ENCODE data around the gene PTPRZ1.

PTPRZ1 gene

GRCh38 chr7:121960678-121961077, 87.7 kb downstream of the PTPRZ1 start:
- DNase-seq: no peak

DNA sequence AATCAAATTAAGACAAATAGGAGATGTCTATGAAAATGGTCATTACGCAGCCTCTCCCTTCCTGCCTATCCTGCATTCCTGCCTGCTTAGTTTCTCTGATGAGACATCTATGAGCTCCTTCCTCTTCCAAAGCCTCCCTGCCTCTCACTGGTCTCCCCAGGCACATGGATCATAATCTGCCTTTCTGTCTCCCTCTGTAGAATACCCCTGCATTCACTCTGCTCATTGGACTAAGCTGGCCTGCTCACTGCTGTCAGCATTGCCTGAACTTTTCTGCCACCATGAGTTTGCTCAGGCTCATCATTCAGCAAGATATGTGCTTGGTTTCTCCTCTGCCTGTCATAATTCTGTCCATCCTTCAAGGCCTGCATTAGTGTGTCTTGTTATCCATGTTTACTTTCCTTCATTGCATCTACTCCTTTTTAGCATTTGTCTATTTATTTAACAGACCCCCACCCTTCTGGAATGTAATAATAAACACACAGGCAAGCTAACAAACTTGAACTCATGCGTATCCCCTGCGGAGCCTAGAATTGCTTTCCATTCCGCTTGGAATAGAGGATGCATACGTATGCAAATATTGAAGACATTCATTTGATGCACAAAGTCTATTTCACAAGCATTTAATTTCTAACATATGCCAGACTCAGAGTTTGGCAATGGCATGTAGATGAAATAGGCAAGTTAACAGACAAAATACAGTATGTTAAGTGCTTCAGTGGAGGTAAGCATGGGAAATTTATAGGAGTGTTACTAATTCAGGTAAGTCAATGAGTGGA, 88.3 kb downstream of the PTPRZ1 start:
- DNase-seq: no peak

GRCh38 chr7:121966276-121966934, 93.4 kb downstream of the PTPRZ1 start:
- no peak for DNase-seq

- no peak for DNase-seq
These were observed 94.0 kb downstream of the PTPRZ1 start for GRCh38 chr7:121966935-121967332.

DNA sequence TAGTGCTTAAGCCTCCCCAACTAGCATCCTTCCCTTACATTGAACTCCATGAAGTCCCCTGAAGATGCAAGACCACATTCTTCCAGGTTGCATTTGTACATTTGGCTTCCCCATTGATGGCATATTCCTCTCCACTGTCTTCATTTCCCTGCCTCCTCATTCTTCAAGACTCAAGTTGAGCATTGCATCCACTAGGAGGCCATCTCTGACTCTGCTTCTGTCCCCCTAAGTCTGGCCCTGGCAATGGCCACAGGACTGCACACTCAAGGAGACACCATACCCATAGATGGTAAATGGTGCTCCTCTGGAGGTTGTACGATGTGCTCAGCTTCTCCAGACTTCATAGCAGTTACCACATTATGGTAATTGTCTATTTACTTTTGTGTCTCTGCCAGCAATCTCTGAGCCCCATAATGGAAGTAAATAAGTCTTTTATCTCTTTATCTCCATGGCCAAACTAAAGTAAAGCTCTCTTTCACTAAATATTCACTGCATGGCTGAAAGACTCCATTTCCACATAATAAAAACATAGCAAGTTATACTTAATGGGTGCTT, 112.6 kb downstream of the PTPRZ1 start:
- DNase-seq: no peak

DNA sequence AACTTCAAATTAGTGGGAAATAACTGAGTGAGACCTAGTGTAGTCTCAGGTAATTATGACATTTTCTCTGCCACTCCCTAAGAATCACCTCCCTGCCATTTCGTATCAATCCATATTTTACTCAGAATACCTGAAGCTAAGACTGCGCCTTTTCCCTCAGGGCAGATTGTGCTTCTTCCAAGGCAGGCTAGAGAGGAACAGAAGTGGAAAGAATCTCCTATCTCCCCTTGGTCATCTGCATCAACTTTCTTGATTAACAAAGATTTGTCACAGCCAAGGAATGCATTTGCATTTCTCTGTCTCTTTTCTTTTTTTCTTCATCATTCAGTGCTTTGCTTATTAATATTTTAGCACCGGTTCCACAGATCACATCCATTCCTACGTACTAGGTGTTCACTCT, 119.1 kb downstream of the PTPRZ1 start:
- no peak for DNase-seq

- no peak for DNase-seq
These were observed 121.9 kb downstream of the PTPRZ1 start for GRCh38 chr7:121994625-121995410.

DNA sequence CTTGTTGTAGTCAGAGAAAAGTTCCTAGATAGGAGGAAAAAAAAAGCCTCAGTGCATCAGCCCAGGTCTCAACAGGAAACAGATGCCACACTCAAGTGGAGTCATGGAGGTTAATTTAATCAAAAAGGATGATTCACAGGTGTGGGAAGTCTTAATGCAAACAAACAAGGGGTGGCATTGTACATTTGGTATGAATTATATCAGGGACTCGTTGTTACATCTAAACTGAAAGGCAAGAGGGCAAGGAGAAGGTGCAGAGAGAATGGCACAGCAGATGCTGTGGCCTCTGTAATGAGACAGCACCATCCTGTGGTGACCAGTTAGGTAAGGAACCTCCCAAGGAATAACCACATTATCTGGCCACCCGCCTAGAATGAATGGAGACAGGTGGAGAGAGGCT, 133.7 kb downstream of the PTPRZ1 start:
- no peak for DNase-seq

- no peak for DNase-seq
These were observed 137.2 kb downstream of the PTPRZ1 start for GRCh38 chr7:122010116-122010515.

- DNase-seq: no peak
These were observed 140.1 kb downstream of the PTPRZ1 start for GRCh38 chr7:122013065-122013464.

DNA sequence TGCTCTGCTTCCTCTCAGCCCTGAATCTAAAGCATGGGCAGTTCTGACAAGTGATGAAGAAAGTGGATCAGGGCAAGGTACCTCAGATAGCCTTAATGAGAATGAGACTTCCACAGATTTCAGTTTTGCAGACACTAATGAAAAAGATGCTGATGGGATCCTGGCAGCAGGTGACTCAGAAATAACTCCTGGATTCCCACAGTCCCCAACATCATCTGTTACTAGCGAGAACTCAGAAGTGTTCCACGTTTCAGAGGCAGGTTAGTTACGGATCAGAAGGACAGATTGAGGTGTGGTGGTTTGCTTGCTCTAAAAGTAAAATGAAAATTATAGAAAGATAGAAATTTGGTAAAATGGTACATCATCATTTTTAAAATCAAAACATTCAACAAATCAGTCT, 140.7 kb downstream of the PTPRZ1 start:
- no peak for DNase-seq

DNA sequence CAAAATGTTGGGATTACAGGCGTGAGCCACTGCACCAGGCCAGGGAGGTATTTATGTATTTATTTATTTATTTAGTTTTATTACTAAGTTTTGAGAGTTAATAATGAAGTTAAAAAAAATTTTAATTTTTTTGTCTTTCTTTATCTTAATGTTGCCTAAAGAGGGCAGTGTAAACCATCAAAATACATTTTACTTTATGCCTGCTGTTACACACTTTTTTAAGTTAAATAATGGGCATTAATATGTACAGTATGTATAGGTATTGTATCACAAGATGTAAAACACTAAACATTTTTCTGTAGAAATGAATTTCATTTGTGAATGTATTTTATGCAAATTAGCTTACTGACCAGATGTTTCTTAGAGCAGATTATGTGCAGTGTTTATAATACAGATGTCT, 141.7 kb downstream of the PTPRZ1 start:
- DNase-seq: no peak

GRCh38 chr7:122018032-122018431, 145.1 kb downstream of the PTPRZ1 start:
- no peak for DNase-seq

DNA sequence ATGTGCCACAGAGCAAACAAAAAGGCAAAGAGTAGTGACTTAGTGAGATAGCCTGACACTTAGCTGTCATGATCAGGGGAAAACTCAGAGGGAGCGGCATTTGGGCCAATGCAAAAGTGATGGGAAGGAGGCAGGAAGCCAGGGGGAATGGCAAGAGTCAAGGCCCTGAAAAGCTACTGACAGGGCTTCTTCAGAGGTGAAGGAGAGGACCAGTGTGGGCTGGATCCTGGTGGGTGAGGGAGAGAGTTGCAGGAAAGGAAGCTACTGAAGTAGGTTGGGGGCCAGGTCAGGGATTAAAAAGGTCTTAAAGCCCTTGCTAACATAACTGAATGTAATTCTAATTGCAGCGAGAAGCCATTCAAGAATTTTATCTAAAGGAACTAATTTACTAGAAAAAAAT, 154.1 kb downstream of the PTPRZ1 start:
- no peak for DNase-seq

- DNase-seq: no peak
These were observed 160.7 kb downstream of the PTPRZ1 start for GRCh38 chr7:122033641-122034040.

GRCh38 chr7:122035876-122036275, 162.9 kb downstream of the PTPRZ1 start:
- DNase-seq: no peak

- no peak for DNase-seq
These were observed 165.2 kb downstream of the PTPRZ1 start for GRCh38 chr7:122038134-122038533.

GRCh38 chr7:122038904-122039303, 165.9 kb downstream of the PTPRZ1 start:
- no peak for DNase-seq

DNA sequence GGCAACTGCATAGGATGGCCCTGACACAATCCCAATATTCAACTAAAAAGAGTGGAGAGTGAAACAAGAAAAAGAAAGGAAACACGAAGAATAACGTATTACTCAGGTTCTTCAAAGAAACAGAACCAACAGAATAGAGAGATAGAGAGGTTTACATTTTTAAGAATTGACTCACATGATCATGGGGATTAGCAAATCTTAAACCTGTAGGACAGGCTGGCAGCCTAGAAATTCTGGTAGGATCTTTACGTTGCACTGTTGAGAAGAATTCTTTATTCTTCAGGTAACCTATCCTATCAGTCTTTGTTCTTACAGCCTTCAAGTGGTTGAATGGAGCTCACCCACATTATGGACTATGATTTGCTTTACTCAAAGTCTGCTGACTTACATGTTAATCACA, 167.2 kb downstream of the PTPRZ1 start:
- DNase-seq: no peak

- DNase-seq: no peak
These were observed 173.4 kb downstream of the PTPRZ1 start for GRCh38 chr7:122046402-122046801.

- no peak for DNase-seq
These were observed 181.4 kb downstream of the PTPRZ1 start for GRCh38 chr7:122054393-122054792.

GRCh38 chr7:122055073-122055472, 182.1 kb downstream of the PTPRZ1 start:
- no peak for DNase-seq

DNA sequence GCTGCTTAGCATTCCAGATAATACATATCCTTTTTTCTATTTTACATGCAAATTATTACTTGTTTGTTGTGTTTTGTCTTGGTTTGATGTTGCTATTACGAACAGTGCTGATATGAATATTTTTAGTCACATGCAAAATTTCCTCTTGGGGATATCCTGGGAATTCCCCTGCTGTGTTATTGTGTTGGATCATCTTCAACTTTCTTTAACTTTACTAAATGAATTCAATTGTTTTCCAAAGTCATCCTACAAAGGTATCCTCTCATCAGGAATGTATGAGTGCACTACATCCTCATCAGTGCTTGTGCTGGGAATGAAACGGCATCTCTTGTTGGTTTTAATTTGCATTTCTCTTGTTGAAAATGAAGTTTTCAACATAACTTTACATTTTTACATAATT, 184.0 kb downstream of the PTPRZ1 start:
- DNase-seq: no peak

- DNase-seq: no peak
These were observed 186.6 kb downstream of the PTPRZ1 start for GRCh38 chr7:122059542-122059941.
